ENCODE measurements around the gene FMN1.

FMN1 gene

DNA sequence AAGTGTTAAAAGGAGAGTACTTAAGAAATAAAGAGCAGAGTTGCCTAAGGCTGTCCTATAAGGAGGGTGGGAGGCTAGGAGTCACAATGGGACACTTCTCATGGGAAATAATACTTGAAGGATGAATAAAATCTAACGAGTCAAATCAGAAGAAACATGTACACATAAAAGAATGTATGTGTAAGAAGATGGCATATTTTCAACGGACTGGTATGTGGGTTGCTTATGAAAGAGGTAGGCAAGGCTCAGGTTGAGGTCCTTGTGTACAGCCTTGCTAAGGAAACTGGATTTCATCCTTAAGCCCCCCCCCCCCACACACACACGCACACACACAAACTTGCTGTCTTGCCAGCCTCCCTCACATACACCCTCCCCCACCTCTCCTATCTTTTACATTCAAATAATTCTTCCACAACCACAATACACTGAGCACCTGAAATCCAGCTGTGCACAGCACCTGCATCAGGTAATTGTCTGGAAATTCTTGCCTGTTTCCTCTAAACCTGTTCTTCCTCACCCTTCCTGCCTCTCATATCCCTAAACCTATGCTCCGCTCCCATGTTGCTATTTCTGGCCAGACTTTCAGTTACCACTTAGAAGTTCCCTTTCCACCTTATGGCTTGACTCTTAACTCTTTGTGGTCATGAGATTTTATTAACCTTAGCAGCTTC is 79.2 kb downstream of the FMN1 start:
- no peaks in the 10 kb centered on the region for H3K36me3 ChIP-seq (replicated peaks)
- H3K4me3 ChIP-seq: no peak overlapping the region
- peaks cover 30% of the 10 kb centered on the region for H3K27me3 ChIP-seq (ENCODE audit: low read depth)
- in situ Hi-C loops (cut with MboI; ENCODE audit: low sequenced_read_pairs): no loop called here
- no peaks in the 10 kb centered on the region for H3K9me3 ChIP-seq
- peaks cover 3% of the 10 kb centered on the region; the same call in 1 of the 2 replicates for H3K4me1 ChIP-seq
- DNase-seq (ENCODE audit: low spot score in 2 of 2): no peak

DNA sequence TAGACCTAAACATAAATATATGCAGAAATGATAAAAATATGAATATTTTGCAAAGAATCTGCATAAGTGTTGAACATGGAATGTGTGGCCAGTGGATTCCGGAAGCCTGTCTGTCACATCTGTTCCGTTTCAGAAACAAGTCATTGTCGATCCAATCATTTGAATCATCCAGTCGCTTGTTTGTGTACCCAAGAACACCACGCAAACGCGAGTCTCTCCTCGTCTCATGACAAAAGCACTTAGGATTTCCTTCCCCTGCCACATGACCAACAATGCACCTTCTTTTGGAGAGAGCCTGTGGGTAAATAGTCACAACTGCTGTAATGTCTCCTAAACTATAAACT is 80.2 kb downstream of the FMN1 start:
- no peak for DNase-seq (ENCODE audit: low spot score in 2 of 2)
- H3K9me3 ChIP-seq: no peaks in the 10 kb centered on the region
- peaks cover 3% of the 10 kb centered on the region; the same call in 1 of the 2 replicates for H3K4me1 ChIP-seq
- peaks cover 27% of the 10 kb centered on the region for H3K27me3 ChIP-seq (ENCODE audit: low read depth)
- in situ Hi-C loops (cut with MboI; ENCODE audit: low sequenced_read_pairs): no loop called here
- H3K4me3 ChIP-seq: no peak overlapping the region
- H3K36me3 ChIP-seq (replicated peaks): no peaks in the 10 kb centered on the region

DNA sequence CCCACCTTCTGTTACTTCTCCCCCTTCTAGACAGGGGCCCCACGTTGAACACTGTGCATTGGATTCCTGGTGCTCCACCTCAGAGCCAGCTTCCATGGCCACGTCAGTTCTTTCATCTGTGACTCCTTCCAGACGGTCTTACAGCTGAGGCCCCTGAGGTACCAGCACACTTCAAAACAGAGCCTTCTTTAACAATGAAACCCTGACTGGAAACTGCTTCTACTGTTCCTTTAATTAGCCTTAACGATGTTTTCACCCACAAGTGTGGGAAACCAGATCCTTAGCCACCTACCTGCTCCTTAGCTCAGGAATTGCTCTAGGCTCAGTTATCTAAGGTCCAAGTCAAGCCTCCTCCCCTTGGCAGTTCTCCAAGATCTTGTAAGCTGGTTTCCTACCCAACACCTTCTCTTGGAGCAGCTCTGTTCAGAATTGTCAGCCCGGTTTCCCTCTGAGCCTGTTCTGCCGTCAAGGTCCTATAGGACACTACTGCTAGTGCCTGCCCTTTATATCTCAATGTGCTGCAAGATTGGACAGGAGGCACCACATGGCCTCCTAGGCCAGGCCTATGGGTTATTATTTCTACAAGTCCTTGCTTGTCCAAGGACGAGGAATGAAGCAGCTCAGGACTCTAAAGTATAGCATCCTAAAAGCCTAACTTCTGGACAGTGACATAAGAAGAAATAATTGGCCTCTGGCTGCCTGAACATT is 80.7 kb downstream of the FMN1 start:
- peaks cover 3% of the 10 kb centered on the region; the same call in 1 of the 2 replicates for H3K4me1 ChIP-seq
- DNase-seq (ENCODE audit: low spot score in 2 of 2): no peak
- in situ Hi-C loops (cut with MboI; ENCODE audit: low sequenced_read_pairs): no loop called here
- no peak overlapping the region for H3K4me3 ChIP-seq
- H3K9me3 ChIP-seq: no peaks in the 10 kb centered on the region
- H3K36me3 ChIP-seq (replicated peaks): no peaks in the 10 kb centered on the region
- peaks cover 25% of the 10 kb centered on the region for H3K27me3 ChIP-seq (ENCODE audit: low read depth)

DNA sequence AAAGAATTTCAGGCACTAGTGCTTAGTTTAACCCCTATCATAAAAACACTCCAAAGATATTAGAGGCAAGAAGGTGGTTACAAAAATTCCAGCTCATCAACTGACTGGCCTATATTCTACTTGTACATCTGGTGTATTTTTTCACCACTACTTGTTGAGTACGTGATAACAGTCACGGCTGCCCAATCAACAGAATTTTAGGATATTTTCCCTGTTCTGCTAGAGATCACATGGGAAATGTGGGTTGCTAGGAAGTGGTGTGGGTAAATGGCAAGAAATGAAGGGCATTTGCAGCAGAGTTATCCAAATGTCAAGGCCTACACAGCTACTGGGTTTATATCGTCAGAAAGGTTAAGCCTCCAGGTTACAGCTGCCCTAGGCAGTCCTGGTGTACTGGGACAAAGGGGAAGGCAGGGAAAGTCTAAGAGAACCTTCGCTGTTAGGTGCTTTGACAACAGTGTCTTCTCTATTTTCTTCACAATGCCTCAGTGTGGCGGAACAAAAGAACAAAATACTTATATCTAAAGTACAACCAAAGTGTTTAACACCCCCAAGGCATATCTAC is 81.9 kb downstream of the FMN1 start:
- Histone ChIP-seq H3K9me3 (no peaks in the 10 kb centered on the region), H3K4me1 (peaks cover 3% of the 10 kb centered on the region; the same call in 1 of the 2 replicates), H3K4me3 (no peak overlapping the region), H3K36me3 (replicated peaks) (no peaks in the 10 kb centered on the region), H3K27me3 (ENCODE audit: low read depth) (peaks cover 27% of the 10 kb centered on the region)
- no peak for DNase-seq (ENCODE audit: low spot score in 2 of 2)
- in situ Hi-C loops (cut with MboI; ENCODE audit: low sequenced_read_pairs): no loop called here

DNA sequence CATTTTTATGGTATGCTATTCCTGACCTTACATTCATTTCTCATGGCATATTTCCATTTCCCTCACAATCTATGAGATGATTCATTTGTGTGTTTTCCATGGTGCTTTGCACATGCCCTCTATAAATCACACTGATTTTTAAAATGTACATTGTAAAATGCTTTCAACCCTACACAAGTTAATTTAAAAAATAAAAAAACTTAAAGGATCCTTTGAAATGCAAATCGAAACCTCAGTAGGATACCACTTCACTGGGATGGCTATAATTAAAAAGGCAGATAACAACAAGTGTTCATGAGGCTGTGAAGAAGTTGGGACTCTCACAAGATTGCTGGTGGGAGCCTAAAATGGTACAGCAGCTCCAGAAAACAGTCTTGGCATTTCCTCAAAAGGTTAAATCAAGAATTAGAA is 83.5 kb downstream of the FMN1 start:
- in situ Hi-C loops (cut with MboI; ENCODE audit: low sequenced_read_pairs): no loop called here
- no peaks in the 10 kb centered on the region for H3K36me3 ChIP-seq (replicated peaks)
- no peaks in the 10 kb centered on the region for H3K9me3 ChIP-seq
- H3K4me3 ChIP-seq: no peak overlapping the region
- H3K4me1 ChIP-seq: peaks cover 3% of the 10 kb centered on the region; the same call in 1 of the 2 replicates
- peak in 1 of 2 experiments; percentile 75 for DNase-seq (ENCODE audit: low spot score in 2 of 2)
- H3K27me3 ChIP-seq (ENCODE audit: low read depth): peaks cover 19% of the 10 kb centered on the region

DNA sequence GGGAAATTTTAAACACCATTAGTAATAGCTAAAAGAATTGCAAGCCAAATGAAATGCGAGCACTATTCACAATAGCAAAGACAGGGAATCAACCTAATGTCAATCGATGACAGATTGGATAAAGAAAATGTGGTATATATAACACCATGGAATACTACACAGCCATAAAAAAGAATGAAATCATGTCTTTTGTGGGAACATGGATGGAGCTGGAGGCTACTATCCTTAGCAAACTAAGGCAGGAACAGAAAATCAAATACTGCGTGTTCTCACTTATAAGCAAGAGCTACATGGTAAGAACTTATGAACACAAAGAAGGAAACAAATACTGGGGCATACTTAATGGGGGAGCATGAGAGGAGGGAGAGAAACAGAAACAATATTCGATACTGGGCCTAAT is 85.2 kb downstream of the FMN1 start:
- H3K36me3 ChIP-seq (replicated peaks): no peaks in the 10 kb centered on the region
- H3K4me3 ChIP-seq: no peak overlapping the region
- no peaks in the 10 kb centered on the region for H3K9me3 ChIP-seq
- no peak for DNase-seq (ENCODE audit: low spot score in 2 of 2)
- in situ Hi-C loops (cut with MboI; ENCODE audit: low sequenced_read_pairs): no loop called here
- peaks cover 13% of the 10 kb centered on the region for H3K27me3 ChIP-seq (ENCODE audit: low read depth)
- H3K4me1 ChIP-seq: peaks cover 3% of the 10 kb centered on the region; the same call in 1 of the 2 replicates

DNA sequence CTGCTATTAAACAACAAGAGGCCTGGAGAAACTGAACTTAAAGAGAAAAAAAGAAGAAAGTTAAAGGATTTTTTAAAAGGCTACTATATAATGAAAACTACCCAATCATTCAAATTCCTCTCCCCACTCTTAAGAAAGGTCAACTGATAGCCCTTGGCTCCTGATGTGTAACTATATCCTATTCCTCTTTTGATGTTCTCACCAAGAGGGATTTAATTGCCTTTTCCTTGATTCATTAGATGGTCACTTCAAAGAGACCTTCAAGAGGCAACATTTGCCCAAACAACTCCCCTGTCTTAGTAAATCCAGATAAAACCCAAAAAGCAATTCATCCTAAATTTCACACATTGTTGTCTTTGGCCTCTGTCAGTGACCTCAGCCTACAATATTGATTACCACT is 86.0 kb downstream of the FMN1 start:
- Histone ChIP-seq H3K9me3 (no peaks in the 10 kb centered on the region), H3K4me3 (no peak overlapping the region), H3K4me1 (peaks cover 3% of the 10 kb centered on the region; the same call in 1 of the 2 replicates), H3K27me3 (ENCODE audit: low read depth) (peaks cover 21% of the 10 kb centered on the region), H3K36me3 (replicated peaks) (no peaks in the 10 kb centered on the region)
- no peak for DNase-seq (ENCODE audit: low spot score in 2 of 2)
- in situ Hi-C loops (cut with MboI; ENCODE audit: low sequenced_read_pairs): no loop called here

DNA sequence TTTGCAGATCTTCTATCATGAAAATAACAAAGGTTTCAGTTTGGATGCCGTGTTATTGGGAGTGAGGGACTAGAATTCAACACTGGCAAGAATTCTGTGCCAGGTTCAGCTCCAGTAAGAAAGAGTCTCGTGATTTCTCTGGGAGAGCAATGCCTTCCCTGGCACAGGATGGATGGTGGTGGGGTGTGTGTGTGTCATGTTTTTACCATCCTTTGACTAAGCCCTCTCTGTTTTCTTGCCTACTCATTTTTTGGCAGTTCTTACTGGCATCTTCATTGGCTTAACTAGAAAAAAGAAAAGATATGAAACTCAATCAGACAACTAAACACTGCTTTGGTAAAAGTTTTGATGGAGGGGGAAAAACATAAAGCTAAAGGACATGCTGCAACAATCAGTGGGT is 86.6 kb downstream of the FMN1 start:
- Histone ChIP-seq H3K36me3 (replicated peaks) (no peaks in the 10 kb centered on the region), H3K27me3 (ENCODE audit: low read depth) (peaks cover 24% of the 10 kb centered on the region), H3K4me1 (peaks cover 3% of the 10 kb centered on the region; the same call in 1 of the 2 replicates), H3K4me3 (no peak overlapping the region), H3K9me3 (no peaks in the 10 kb centered on the region)
- in situ Hi-C loops (cut with MboI; ENCODE audit: low sequenced_read_pairs): no loop called here
- no peak for DNase-seq (ENCODE audit: low spot score in 2 of 2)

DNA sequence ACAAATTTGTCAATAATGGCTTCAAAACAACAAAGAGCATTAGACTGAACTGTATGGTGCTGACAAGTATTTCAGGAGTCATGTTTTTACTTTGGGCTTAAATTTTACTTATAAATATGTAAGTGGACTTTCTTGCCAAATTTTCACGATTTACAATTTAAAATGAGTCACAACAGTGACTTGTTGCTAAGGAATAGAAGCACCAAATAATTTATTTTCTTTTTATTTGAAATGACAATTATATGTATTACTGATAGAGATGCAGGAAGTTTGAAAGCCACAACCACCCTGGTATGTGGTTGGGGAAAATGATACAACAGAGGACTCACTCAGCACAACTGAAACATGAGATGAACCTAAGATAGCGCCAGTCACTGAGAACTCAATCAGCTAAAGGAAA is 90.3 kb downstream of the FMN1 start:
- Histone ChIP-seq H3K36me3 (replicated peaks) (no peaks in the 10 kb centered on the region), H3K4me1 (no peaks in the 10 kb centered on the region), H3K27me3 (ENCODE audit: low read depth) (peaks cover 33% of the 10 kb centered on the region), H3K9me3 (no peaks in the 10 kb centered on the region), H3K4me3 (no peak overlapping the region)
- in situ Hi-C loops (cut with MboI; ENCODE audit: low sequenced_read_pairs): no loop called here
- DNase-seq (ENCODE audit: low spot score in 2 of 2): no peak

DNA sequence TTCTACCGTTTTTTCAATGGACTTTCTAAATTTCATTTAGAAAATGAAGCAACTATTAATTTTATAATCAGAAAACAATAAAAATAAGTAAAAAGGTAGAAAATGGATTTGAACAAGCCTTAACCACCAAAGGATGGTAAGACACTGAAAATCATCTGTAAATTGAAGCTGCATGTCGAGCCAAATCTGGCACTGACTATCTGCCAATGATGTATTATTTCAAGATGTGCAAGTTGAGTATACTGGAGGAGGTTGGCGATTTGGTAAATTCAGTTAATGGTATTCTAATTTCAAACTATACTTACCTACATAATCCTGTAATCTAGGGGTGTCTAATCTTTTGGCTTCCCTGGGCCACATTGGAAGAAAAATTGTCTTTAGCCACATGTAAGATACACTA is 93.5 kb downstream of the FMN1 start:
- no peak for DNase-seq (ENCODE audit: low spot score in 2 of 2)
- in situ Hi-C loops (cut with MboI; ENCODE audit: low sequenced_read_pairs): no loop called here
- H3K4me3 ChIP-seq: no peak overlapping the region
- H3K27me3 ChIP-seq (ENCODE audit: low read depth): peaks cover 28% of the 10 kb centered on the region; the same call in 1 of the 2 replicates
- no peaks in the 10 kb centered on the region for H3K4me1 ChIP-seq
- H3K9me3 ChIP-seq: no peaks in the 10 kb centered on the region
- no peaks in the 10 kb centered on the region for H3K36me3 ChIP-seq (replicated peaks)

DNA sequence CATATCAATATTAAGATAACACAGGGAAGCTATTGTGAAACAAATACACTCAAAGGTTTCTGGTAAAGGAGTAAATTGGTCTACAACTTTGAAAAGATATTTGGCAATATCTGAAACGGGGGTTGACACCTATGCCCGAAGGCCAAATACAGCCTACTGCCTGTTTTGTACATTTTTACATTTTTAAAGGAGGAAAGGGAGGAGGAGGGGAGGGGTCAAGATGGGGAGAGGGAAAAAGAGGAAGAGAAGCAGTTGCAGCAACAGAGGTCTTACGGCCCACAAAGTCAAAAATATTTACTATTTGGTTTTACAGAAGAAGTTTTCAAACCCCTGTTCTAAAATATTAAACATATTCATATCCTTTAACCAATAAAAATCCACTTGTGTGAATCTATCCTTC is 94.2 kb downstream of the FMN1 start:
- H3K36me3 ChIP-seq (replicated peaks): no peaks in the 10 kb centered on the region
- no peak overlapping the region for H3K4me3 ChIP-seq
- no peaks in the 10 kb centered on the region for H3K4me1 ChIP-seq
- H3K9me3 ChIP-seq: no peaks in the 10 kb centered on the region
- no peak for DNase-seq (ENCODE audit: low spot score in 2 of 2)
- in situ Hi-C loops (cut with MboI; ENCODE audit: low sequenced_read_pairs): no loop called here
- H3K27me3 ChIP-seq (ENCODE audit: low read depth): peaks cover 29% of the 10 kb centered on the region; the same call in 1 of the 2 replicates

DNA sequence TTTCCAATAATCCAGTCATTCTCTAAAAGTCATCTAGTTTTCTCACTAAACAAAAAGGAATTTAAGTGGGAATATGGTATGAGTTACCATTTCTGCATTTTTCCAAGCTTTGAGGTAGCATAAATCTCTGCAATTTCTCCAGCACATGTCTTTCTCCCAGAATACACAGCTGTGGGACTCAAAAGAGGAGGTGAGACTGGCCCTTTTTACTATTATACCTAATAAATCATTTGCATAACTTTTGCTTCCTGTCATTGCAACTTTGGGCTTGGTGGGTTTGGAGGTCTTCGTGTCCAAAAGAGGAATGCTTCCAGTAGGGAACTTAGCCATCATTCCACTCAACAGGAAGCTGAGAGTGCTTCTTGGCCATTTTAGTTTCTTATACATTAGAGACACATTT is 94.8 kb downstream of the FMN1 start:
- H3K4me3 ChIP-seq: no peak overlapping the region
- no peak for DNase-seq (ENCODE audit: low spot score in 2 of 2)
- no peaks in the 10 kb centered on the region for H3K36me3 ChIP-seq (replicated peaks)
- in situ Hi-C loops (cut with MboI; ENCODE audit: low sequenced_read_pairs): no loop called here
- no peaks in the 10 kb centered on the region for H3K4me1 ChIP-seq
- H3K27me3 ChIP-seq (ENCODE audit: low read depth): peaks cover 29% of the 10 kb centered on the region; the same call in 1 of the 2 replicates
- no peaks in the 10 kb centered on the region for H3K9me3 ChIP-seq

DNA sequence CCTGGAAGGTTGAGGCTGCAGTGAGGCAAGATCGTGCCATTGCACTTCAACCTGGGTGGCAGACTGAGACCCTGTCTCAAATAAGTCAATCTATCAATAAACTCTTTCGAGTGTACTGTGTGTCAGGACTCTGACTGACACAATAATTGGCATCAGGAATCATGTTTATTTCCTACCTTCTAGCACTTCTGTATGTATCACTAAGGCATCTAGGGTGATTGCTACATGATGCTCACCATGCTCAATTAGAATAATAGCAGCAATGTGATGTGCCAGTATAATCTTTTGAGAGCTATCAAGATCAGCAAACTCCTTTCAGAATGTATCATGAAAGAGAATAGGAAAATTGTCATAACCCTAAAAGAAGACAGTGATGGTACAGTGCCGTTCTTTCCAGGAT is 95.3 kb downstream of the FMN1 start:
- no peak for DNase-seq (ENCODE audit: low spot score in 2 of 2)
- H3K4me1 ChIP-seq: no peaks in the 10 kb centered on the region
- no peaks in the 10 kb centered on the region for H3K36me3 ChIP-seq (replicated peaks)
- peaks cover 28% of the 10 kb centered on the region; the same call in 1 of the 2 replicates for H3K27me3 ChIP-seq (ENCODE audit: low read depth)
- in situ Hi-C loops (cut with MboI; ENCODE audit: low sequenced_read_pairs): no loop called here
- no peaks in the 10 kb centered on the region for H3K9me3 ChIP-seq
- no peak overlapping the region for H3K4me3 ChIP-seq

Measured in HAP-1 (cell line).